Upper lobe of left lung (tissue), 6 donors: ENCODE results near the gene CST6. TPM values are rescaled to one million over a fixed set of nuclear protein-coding genes. Genes with fewer than 3 reads are reported as not detected.
A peak's percentile ranks its signal among the peaks of the same experiment; 100 is the strongest.

Source experiments
- ATAC-seq, 2 donors: fragments of 200-7000 bp; cut with Tn5 transposase; one replicate each; pipeline ENCODE4 v1.9.1; 2022; ENCODE audit warnings: mild to moderate bottlenecking in 2 of 2, moderate library complexity in 2 of 2; ENCODE audit not compliant: low FRiP score in 2 of 2
- DNase-seq, 2 donors: peaks; one replicate each; pipeline ENCODE4 v3.0.0-alpha.2; 2019 to 2020
- H3K27ac ChIP-seq, 4 donors: fragments of 200-600 bp; sonication (generic); one replicate each; pipeline ENCODE4 v1.5.1; 2016 to 2019
- H3K27me3 ChIP-seq, 4 donors: fragments of 200-600 bp; sonication (generic); one replicate each; pipeline ENCODE4 v1.5.1; 2017 to 2019
- H3K36me3 ChIP-seq, 4 donors: fragments of 200-600 bp; sonication (generic); one replicate each; pipeline ENCODE4 v1.5.1; 2016 to 2019
- H3K4me1 ChIP-seq, 4 donors: fragments of 200-600 bp; sonication (generic); one replicate each; pipeline ENCODE4 v1.5.1; 2018 to 2019
- H3K4me3 ChIP-seq, 4 donors: fragments of 200-600 bp; sonication (generic); one replicate each; pipeline ENCODE4 v1.5.1; 2017 to 2019; ENCODE audit warnings: mild to moderate bottlenecking in 2 of 4, moderate library complexity in 1 of 4
- H3K9me3 ChIP-seq, 4 donors: fragments of 200-600 bp; sonication (generic); one replicate each; pipeline ENCODE4 v1.5.1; 2018 to 2019
- EP300 ChIP-seq, 4 donors: sonication (generic); formaldehyde crosslinking; IDR thresholded peaks; one replicate each; pipeline ENCODE4 v1.5.1; 2017; ENCODE audit warnings: antibody characterized with exemption in 4 of 4, control low read depth in 2 of 4
- POLR2A ChIP-seq, 4 donors: fragments of 450-650 bp; IDR thresholded peaks; one replicate each; pipeline ENCODE4 v1.5.1; 2016 to 2017; ENCODE audit warnings: antibody characterized with exemption in 4 of 4, mild to moderate bottlenecking in 2 of 4
- POLR2AphosphoS5 ChIP-seq, 2 donors: sonication (generic); formaldehyde crosslinking; IDR thresholded peaks; one replicate each; pipeline ENCODE4 v1.5.1; 2017; ENCODE audit warnings: antibody characterized with exemption in 2 of 2
- WGBS, 2 donors: methylation state at CpG; one replicate each; pipeline ENCODE4 v1.1.5; 2017 to 2018; 5-methylcytosine and 5-hydroxymethylcytosine counted together
- total RNA-seq, 6 donors: library from RNA; depleted of rRNA in 4 of 6; stranded (reverse); fragments of >200 nt in 4 of 6; gene quantifications; one replicate each; pipeline versions ENCODE4 v1.1.0 to v1.2.1, GENCODE V29; 2016 to 2021
- TF ChIP-seq, protein P1 (sequence below), 6 experiments: fragments of 450-650 bp in 4 of 6; fragments of 200-600 bp in 2 of 6; sonication (generic) in 2 of 6; IDR thresholded peaks; one replicate each; pipeline ENCODE4 v1.5.1; 2016 to 2019; ENCODE audit warnings: antibody characterized with exemption in 6 of 6
- donor health status: DM: no; HTN: no; CAD: no; lungs with moderate emphysema.
- donor health status: DM: no; HTN: yes; CAD: no; lungs with severe emphysema.

Gene CST6
- total RNA-seq, 6 donors from 2014 or later: 12.6 to 68.1 (median 30.5) TPM

DNA sequence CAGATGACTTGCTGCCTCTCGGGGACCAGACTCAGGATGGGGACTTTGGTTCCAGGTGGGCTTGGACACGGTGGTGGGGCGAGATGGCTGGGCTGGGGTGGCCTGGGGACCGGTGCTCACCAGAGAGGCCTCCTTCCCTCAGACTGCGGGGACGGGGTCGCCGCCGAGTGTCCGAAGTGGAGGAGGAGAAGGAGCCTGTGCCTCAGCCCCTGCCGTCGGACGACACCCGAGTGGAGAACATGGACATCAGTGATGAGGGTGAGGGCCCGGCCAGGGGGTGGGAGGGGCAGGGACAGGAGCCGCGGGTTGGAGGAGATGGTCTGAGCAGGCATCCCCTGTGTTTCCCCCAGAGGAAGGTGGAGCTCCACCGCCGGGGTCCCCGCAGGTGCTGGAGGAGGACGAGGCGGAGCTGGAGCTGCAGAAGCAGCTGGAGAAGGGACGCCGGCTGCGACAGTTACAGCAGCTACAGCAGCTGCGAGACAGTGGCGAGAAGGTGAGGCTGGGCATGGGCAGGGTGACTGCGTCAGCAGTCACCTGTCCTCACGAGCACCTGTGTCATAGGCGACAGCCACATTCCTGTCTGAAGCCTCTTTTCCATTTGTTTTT is 44.4 kb upstream of the CST6 start:
- ATAC-seq (no peak), DNase-seq (peak in 1 of 2 donors; percentile 83)
- H3K36me3 ChIP-seq: peaks cover 35 to 77% (median 58%) of the 10 kb centered on the region in 4 donors
- peak overlapping the region in 1 of 4 donors; percentile 83 for H3K27ac ChIP-seq
- H3K4me1 ChIP-seq: peaks cover 18 to 47% (median 34%) of the 10 kb centered on the region in 4 donors
- no peaks in the 10 kb centered on the region for H3K9me3 ChIP-seq
- no peaks in the 10 kb centered on the region for H3K27me3 ChIP-seq
- 94 to 97% methylated on average over 30 of the region's 30 CpGs for WGBS, 2 donors
- TF ChIP-seq POLR2A (IDR thresholded peaks at IDR 0.05): no peak
- no peak for TF ChIP-seq POLR2AphosphoS5 (IDR thresholded peaks at IDR 0.05)
- TF ChIP-seq, protein P1, sequence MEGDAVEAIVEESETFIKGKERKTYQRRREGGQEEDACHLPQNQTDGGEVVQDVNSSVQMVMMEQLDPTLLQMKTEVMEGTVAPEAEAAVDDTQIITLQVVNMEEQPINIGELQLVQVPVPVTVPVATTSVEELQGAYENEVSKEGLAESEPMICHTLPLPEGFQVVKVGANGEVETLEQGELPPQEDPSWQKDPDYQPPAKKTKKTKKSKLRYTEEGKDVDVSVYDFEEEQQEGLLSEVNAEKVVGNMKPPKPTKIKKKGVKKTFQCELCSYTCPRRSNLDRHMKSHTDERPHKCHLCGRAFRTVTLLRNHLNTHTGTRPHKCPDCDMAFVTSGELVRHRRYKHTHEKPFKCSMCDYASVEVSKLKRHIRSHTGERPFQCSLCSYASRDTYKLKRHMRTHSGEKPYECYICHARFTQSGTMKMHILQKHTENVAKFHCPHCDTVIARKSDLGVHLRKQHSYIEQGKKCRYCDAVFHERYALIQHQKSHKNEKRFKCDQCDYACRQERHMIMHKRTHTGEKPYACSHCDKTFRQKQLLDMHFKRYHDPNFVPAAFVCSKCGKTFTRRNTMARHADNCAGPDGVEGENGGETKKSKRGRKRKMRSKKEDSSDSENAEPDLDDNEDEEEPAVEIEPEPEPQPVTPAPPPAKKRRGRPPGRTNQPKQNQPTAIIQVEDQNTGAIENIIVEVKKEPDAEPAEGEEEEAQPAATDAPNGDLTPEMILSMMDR (IDR thresholded peaks at IDR 0.05): no peak
- no peak overlapping the region for H3K4me3 ChIP-seq

- H3K27me3 ChIP-seq: no peaks in the 10 kb centered on the region
- ATAC-seq: peak; percentile 53 to 83
- H3K36me3 ChIP-seq: peaks cover 35 to 85% (median 62%) of the 10 kb centered on the region in 4 donors
- TF ChIP-seq, protein P1 (IDR thresholded peaks at IDR 0.05): peak in 2 of 6 experiments; percentile 15 to 36
- peak; percentile 35 to 56 for TF ChIP-seq POLR2AphosphoS5 (IDR thresholded peaks at IDR 0.05)
- no peak for TF ChIP-seq EP300 (IDR thresholded peaks at IDR 0.05)
- TF ChIP-seq POLR2A (IDR thresholded peaks at IDR 0.05): no peak
- peak overlapping the region; percentile 71 to 86 (median 83) for H3K27ac ChIP-seq
- H3K4me1 ChIP-seq: peaks cover 4 to 33% (median 20%) of the 10 kb centered on the region in 4 donors
- peak in 1 of 2 donors; percentile 82 for DNase-seq
- 64 to 77% methylated on average over 15 of the region's 15 CpGs for WGBS, 2 donors
- no peak overlapping the region for H3K4me3 ChIP-seq
- no peaks in the 10 kb centered on the region for H3K9me3 ChIP-seq
Observed at GRCh38 chr11:65968600-65969482, 43.0 kb upstream of the CST6 start.

DNA sequence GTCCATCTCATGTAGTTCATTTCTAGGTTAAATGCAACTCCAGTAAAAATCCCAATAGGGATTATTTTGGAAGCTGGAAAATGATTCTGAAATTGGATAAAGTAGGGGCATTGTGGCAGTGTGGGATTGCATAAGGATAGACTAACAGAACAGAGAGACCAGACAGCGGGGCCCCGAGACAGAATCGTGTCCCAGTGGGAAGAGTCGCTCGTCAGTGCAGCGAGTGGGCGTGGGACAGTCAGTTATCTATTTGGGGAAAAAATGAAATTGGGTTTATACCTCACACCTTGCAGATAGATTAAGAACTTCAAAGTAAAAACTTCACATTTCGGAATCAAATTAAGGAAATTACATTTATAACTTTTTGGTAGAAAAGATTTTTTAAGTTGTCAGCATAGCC is 39.7 kb upstream of the CST6 start:
- peaks cover 3 to 24% (median 19%) of the 10 kb centered on the region in 4 donors for H3K4me1 ChIP-seq
- TF ChIP-seq EP300 (IDR thresholded peaks at IDR 0.05) (no peak), POLR2AphosphoS5 (IDR thresholded peaks at IDR 0.05) (no peak), POLR2A (IDR thresholded peaks at IDR 0.05) (no peak)
- TF ChIP-seq, protein P1 (IDR thresholded peaks at IDR 0.05): no peak
- no peaks in the 10 kb centered on the region for H3K9me3 ChIP-seq
- no peaks in the 10 kb centered on the region for H3K27me3 ChIP-seq
- H3K36me3 ChIP-seq: peaks cover 8 to 69% (median 42%) of the 10 kb centered on the region in 4 donors
- WGBS, 2 donors: 94 to 95% methylated on average over 8 of the region's 8 CpGs
- DNase-seq: no peak
- H3K4me3 ChIP-seq: no peak overlapping the region
- no peak overlapping the region for H3K27ac ChIP-seq
- ATAC-seq: no peak

DNA sequence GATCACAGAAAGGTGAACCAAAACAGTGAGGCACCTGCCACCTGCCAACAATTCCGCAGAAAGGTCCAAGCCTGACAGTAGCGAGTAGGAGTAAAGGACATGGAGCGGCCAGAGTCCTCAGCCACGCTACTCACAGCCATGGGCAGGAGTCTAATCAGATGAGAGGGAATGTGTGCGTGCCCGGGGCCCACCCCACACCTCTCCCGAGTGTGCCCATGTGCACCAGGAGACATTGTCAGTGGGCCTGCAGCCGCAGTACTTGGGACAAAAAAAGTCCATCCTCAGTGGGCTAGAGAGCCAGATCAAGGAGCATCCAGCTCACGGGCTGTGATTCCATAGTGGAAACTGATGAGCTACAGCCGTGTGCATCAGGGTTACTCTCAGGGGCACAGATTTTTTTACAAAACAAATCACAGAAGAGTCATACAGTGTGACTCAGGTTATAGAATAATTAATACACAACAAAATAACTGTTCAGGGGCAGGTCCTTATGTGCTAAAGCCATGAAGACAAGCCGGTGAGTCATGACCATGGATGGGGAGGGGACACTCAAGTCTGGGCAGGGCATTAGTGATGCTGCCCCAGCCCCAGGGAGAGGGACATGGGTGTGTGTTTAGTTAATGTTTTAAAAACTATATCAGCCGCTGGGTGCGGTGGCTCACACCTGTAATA is 38.2 kb upstream of the CST6 start:
- no peak overlapping the region for H3K4me3 ChIP-seq
- no peak for DNase-seq
- WGBS, 2 donors: 95 to 98% methylated on average over 13 of the region's 13 CpGs
- no peak for TF ChIP-seq EP300 (IDR thresholded peaks at IDR 0.05)
- TF ChIP-seq, protein P1 (IDR thresholded peaks at IDR 0.05): no peak
- no peak for TF ChIP-seq POLR2A (IDR thresholded peaks at IDR 0.05)
- no peak for TF ChIP-seq POLR2AphosphoS5 (IDR thresholded peaks at IDR 0.05)
- no peaks in the 10 kb centered on the region for H3K27me3 ChIP-seq
- peaks cover 7 to 69% (median 45%) of the 10 kb centered on the region in 4 donors for H3K36me3 ChIP-seq
- peaks cover 3 to 18% (median 14%) of the 10 kb centered on the region in 4 donors for H3K4me1 ChIP-seq
- ATAC-seq: no peak
- no peaks in the 10 kb centered on the region for H3K9me3 ChIP-seq
- no peak overlapping the region for H3K27ac ChIP-seq
